ENCODE measurements around the gene FBXO44.

FBXO44 gene

DNA sequence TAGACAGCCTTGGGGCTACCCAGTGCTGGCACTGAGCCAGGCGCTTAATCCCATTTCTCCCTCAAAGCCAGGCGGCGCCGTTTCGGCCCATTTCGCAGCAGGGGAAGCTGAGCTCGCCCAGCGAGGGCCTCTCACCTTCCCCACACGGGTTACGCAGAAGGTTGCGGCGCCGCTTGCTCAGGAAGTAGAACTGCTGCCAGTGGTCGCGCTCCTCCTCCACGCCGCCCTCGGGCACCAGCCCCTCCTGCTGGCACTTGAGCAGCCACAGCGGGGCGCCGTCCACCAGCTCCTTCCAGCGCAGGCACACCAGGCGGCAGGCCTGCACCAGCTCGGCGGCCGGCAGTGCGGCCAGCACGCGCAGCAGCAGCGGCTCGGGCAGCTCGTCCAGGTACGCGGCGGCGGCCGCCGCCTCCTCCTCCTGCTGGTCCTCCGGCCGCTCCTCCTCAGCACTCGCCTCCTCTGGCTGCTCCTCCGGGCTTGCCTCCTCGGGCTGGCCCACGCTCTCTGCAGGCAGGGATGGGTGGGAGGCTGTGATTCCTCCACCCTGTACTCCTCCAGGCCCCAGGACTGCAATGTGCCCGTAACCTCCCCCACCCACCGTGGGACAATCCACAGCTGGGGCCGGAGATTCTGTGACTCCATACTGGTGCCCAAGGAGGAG lies 4.2 kb upstream of the FBXO44 start:
- H3K4me3 ChIP-seq (ENCODE audit: low read depth, low read length): no peak overlapping the region
- H3K79me2 ChIP-seq: no peaks in the 10 kb centered on the region
- peak; percentile 64 for TF ChIP-seq CTCF (IDR thresholded peaks at IDR 0.05)
- H3K27ac ChIP-seq: no peak overlapping the region
- no peaks in the 10 kb centered on the region for H3K27me3 ChIP-seq (ENCODE audit: control insufficient read depth, insufficient read depth, low read length)
- no peak overlapping the region for H3K9ac ChIP-seq
- H3K4me1 ChIP-seq: no peaks in the 10 kb centered on the region
- no peaks in the 10 kb centered on the region for H3K36me3 ChIP-seq (ENCODE audit: control insufficient read depth, insufficient read depth, low read length)
- H2AFZ ChIP-seq: peak overlapping the region; percentile 56
- no peak overlapping the region for H3K4me2 ChIP-seq (ENCODE audit: low read length)
- H3K9me3 ChIP-seq (ENCODE audit: control insufficient read depth, low read length): no peaks in the 10 kb centered on the region

- no peaks in the 10 kb centered on the region for H3K79me2 ChIP-seq
- no peak for TF ChIP-seq CTCF (IDR thresholded peaks at IDR 0.05)
- no peaks in the 10 kb centered on the region for H3K9me3 ChIP-seq (ENCODE audit: control insufficient read depth, low read length)
- no peak overlapping the region for H3K4me3 ChIP-seq (ENCODE audit: low read depth, low read length)
- no peaks in the 10 kb centered on the region for H3K36me3 ChIP-seq (ENCODE audit: control insufficient read depth, insufficient read depth, low read length)
- no peak overlapping the region for H3K4me2 ChIP-seq (ENCODE audit: low read length)
- H2AFZ ChIP-seq: no peak overlapping the region
- H3K9ac ChIP-seq: no peak overlapping the region
- H3K27me3 ChIP-seq (ENCODE audit: control insufficient read depth, insufficient read depth, low read length): no peaks in the 10 kb centered on the region
- H3K4me1 ChIP-seq: no peaks in the 10 kb centered on the region
- H3K27ac ChIP-seq: no peak overlapping the region
These were observed 3.7 kb upstream of the FBXO44 start for GRCh38 chr1:11651017-11651416.

- Histone ChIP-seq H3K27me3 (ENCODE audit: control insufficient read depth, insufficient read depth, low read length) (no peaks in the 10 kb centered on the region), H3K27ac (no peak overlapping the region)
These were observed 2.4 kb upstream of the FBXO44 start for GRCh38 chr1:11652203-11652780.

DNA sequence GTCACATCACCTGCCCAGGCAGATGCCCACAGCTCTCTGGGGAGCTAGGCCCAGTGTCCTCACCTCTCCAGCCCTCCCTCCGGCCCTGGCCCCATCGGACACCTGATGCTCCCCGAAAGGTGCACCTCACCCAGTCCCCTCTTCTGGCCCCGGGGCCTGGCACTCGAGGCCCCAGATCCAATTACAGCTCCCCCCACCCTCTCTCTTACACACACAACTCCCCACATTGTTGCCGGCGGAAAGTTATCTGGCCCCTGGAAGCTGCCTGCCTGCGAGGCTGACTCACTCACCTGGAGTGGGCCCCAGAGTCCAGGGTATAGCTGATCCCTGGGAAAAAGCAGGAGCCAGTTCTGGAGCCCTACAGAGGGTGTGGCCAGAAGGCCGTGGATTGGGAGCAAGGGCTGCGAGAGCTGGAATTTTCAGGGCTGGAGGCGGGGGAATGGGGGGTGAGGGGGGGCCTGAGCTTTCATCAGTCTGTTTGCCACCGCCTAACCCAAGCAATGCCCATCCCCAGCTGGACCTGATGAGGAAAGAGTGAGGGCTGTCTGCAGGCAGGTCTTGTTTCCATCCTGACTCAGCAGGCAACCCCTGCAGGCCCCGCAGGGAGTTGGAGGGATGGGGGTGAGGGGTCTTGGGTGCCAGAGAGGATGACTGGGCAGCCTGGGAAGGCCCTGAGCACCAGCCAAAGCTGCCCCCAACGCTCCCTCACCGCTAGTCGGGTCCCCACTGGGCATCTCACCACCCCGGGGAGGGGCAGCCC lies 1.4 kb upstream of the FBXO44 start:
- no peaks in the 10 kb centered on the region for H3K4me1 ChIP-seq
- no peak overlapping the region for H2AFZ ChIP-seq
- peak overlapping the region; percentile 87 for H3K4me2 ChIP-seq (ENCODE audit: low read length)
- no peak overlapping the region for H3K4me3 ChIP-seq (ENCODE audit: low read depth, low read length)
- no peaks in the 10 kb centered on the region for H3K9me3 ChIP-seq (ENCODE audit: control insufficient read depth, low read length)
- no peaks in the 10 kb centered on the region for H3K79me2 ChIP-seq
- no peaks in the 10 kb centered on the region for H3K36me3 ChIP-seq (ENCODE audit: control insufficient read depth, insufficient read depth, low read length)
- no peak overlapping the region for H3K27ac ChIP-seq
- H3K9ac ChIP-seq: no peak overlapping the region
- H3K27me3 ChIP-seq (ENCODE audit: control insufficient read depth, insufficient read depth, low read length): no peaks in the 10 kb centered on the region
- no peak for TF ChIP-seq CTCF (IDR thresholded peaks at IDR 0.05)

More at GRCh38 chr1:11652203-11652780, 2.4 kb upstream of the FBXO44 start:
- Histone ChIP-seq H3K9me3 (ENCODE audit: control insufficient read depth, low read length) (no peaks in the 10 kb centered on the region), H3K4me2 (ENCODE audit: low read length) (no peak overlapping the region), H3K36me3 (ENCODE audit: control insufficient read depth, insufficient read depth, low read length) (no peaks in the 10 kb centered on the region), H3K79me2 (no peaks in the 10 kb centered on the region), H3K4me3 (ENCODE audit: low read depth, low read length) (no peak overlapping the region), H3K9ac (no peak overlapping the region), H3K4me1 (no peaks in the 10 kb centered on the region), H2AFZ (no peak overlapping the region)
- TF ChIP-seq CTCF (IDR thresholded peaks at IDR 0.05): no peak

Data from parathyroid adenoma (tissue), 2 donors.